Loucy (cell line): ENCODE results near the gene CXorf65.

Experiments
- H2AFZ ChIP-seq: fragments of 200-600 bp; sonication (generic); 2 replicates; pipeline ENCODE4 v1.6.0; 2016; ENCODE audit warnings: antibody characterized with exemption, mild to moderate bottlenecking, low read length, moderate library complexity
- H3F3A ChIP-seq: fragments of 200-600 bp; 2 replicates; pipeline ENCODE4 v1.6.0; 2016; ENCODE audit warnings: antibody characterized with exemption, low read depth, mild to moderate bottlenecking
- H3K27me3 ChIP-seq: fragments of 200-600 bp; sonication (generic); 2 replicates; pipeline ENCODE4 v1.6.1; 2014; ENCODE audit warnings: low read length, mild to moderate bottlenecking; ENCODE audit not compliant: insufficient read depth, poor library complexity, severe bottlenecking
- H3K36me3 ChIP-seq: fragments of 200-600 bp; sonication (generic); 2 replicates; pipeline ENCODE4 v1.6.1; 2016; ENCODE audit warnings: low read length; ENCODE audit not compliant: insufficient read depth
- H3K4me1 ChIP-seq: fragments of 200-600 bp; sonication (generic); 2 replicates; pipeline ENCODE4 v1.5.1; 2014; ENCODE audit warnings: low read length, mild to moderate bottlenecking; ENCODE audit not compliant: insufficient read depth, poor library complexity, severe bottlenecking
- H3K4me2 ChIP-seq: fragments of 200-600 bp; sonication (generic); 2 replicates; pipeline ENCODE4 v1.6.0; 2014; ENCODE audit warnings: antibody characterized with exemption, low read length, low read depth, mild to moderate bottlenecking; ENCODE audit not compliant: poor library complexity, severe bottlenecking
- H3K4me3 ChIP-seq: fragments of 200-600 bp; sonication (generic); 2 replicates; pipeline ENCODE4 v1.5.1; 2014; ENCODE audit warnings: low read length, mild to moderate bottlenecking, mixed read lengths; ENCODE audit not compliant: poor library complexity, severe bottlenecking
- H3K79me2 ChIP-seq: fragments of 200-600 bp; sonication (generic); 2 replicates; pipeline ENCODE4 v1.6.1; 2014; ENCODE audit warnings: low read length; ENCODE audit not compliant: insufficient read depth
- H3K9ac ChIP-seq: fragments of 200-600 bp; sonication (generic); 2 replicates; pipeline ENCODE4 v1.6.0; 2014; ENCODE audit warnings: mild to moderate bottlenecking, low read depth, low read length, moderate library complexity; ENCODE audit not compliant: poor library complexity, severe bottlenecking
- H3K9me2 ChIP-seq: fragments of 200-600 bp; sonication (generic); replicated peaks from 2 replicates; pipeline ENCODE4 v1.6.1; 2016; ENCODE audit warnings: low read depth, low read length, mixed read lengths
- H3K9me3 ChIP-seq: fragments of 200-600 bp; sonication (generic); 2 replicates; pipeline ENCODE4 v1.6.1; 2014; ENCODE audit warnings: mild to moderate bottlenecking, antibody characterized with exemption, low read length, low read depth; ENCODE audit not compliant: insufficient read depth
- H4K20me1 ChIP-seq: fragments of 200-600 bp; sonication (generic); 2 replicates; pipeline ENCODE4 v1.6.0; 2014; ENCODE audit warnings: antibody characterized with exemption, low read length, mild to moderate bottlenecking; ENCODE audit not compliant: insufficient read depth, poor library complexity, severe bottlenecking
- EZH2phosphoT487 ChIP-seq: fragments of 200-600 bp; IDR thresholded peaks from 2 replicates; pipeline ENCODE4 v1.6.1; 2018; ENCODE audit warnings: antibody characterized with exemption, mild to moderate bottlenecking, moderate library complexity, borderline replicate concordance
- TF ChIP-seq, protein P1 (sequence below): fragments of 200-600 bp; sonication (generic); conservative IDR thresholded peaks from 2 replicates; pipeline ENCODE4 v1.5.1; 2014; ENCODE audit warnings: mild to moderate bottlenecking, antibody characterized with exemption, low read length

Gene CXorf65

DNA sequence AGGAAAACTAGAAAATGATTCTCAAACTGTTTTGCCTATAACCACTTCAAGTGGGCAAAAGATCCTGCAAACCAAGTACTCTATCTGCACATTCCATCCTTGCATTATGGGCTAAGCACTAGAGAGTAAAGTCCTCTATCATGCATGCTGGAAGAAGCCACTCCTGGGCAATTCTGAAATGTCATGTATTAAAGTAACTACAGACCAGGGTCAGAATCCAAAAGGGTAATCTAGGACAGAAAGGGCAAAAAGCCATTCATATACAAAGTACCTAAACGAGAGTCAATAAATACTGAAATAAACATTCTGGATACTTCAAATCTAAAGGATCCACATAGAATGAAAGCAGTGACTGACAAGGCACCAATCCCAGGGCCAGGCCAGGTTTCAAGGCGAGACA, 39.5 kb downstream of the CXorf65 start:
- peaks cover 37% of the 10 kb centered on the region for H3K79me2 ChIP-seq
- peak overlapping the region; percentile 80 for H3K4me2 ChIP-seq
- H3K9me3 ChIP-seq: no peaks in the 10 kb centered on the region
- TF ChIP-seq, protein P1, sequence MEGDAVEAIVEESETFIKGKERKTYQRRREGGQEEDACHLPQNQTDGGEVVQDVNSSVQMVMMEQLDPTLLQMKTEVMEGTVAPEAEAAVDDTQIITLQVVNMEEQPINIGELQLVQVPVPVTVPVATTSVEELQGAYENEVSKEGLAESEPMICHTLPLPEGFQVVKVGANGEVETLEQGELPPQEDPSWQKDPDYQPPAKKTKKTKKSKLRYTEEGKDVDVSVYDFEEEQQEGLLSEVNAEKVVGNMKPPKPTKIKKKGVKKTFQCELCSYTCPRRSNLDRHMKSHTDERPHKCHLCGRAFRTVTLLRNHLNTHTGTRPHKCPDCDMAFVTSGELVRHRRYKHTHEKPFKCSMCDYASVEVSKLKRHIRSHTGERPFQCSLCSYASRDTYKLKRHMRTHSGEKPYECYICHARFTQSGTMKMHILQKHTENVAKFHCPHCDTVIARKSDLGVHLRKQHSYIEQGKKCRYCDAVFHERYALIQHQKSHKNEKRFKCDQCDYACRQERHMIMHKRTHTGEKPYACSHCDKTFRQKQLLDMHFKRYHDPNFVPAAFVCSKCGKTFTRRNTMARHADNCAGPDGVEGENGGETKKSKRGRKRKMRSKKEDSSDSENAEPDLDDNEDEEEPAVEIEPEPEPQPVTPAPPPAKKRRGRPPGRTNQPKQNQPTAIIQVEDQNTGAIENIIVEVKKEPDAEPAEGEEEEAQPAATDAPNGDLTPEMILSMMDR: no peak
- no peak for TF ChIP-seq EZH2phosphoT487
- H3K36me3 ChIP-seq: peaks cover under 1% of the 10 kb centered on the region; the same call in 1 of the 2 replicates
- H3K27me3 ChIP-seq: no peaks in the 10 kb centered on the region
- no peaks in the 10 kb centered on the region for H3F3A ChIP-seq
- peak overlapping the region; percentile 97 for H3K4me3 ChIP-seq
- H3K9ac ChIP-seq: peak overlapping the region; percentile 89
- H2AFZ ChIP-seq: no peak overlapping the region
- H3K4me1 ChIP-seq: peaks cover 17% of the 10 kb centered on the region
- peaks cover 12% of the 10 kb centered on the region for H4K20me1 ChIP-seq
- no peaks in the 10 kb centered on the region for H3K9me2 ChIP-seq

DNA sequence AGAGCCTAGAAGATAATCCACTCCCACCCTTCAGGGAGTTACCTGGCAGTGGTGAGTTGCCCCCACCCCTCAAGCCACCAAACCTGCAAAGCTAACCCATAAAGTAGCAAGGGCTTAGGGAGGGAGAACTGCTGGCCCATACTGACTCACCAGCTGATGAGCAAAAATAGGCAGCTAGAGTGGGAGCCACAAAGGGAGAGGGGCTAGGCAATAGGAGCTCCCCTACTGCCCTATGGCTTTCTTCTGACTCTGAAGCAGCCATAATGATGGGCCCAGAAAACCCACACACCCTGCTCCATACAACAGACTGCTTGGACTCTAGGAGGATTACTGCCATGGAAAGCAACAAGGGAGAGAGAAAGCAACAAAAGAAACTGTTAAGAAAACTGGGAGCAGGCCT, 46.4 kb downstream of the CXorf65 start:
- Histone ChIP-seq H2AFZ (no peak overlapping the region), H3K36me3 (peaks cover 10% of the 10 kb centered on the region; the same call in 1 of the 2 replicates), H3K4me2 (no peak overlapping the region), H3F3A (no peaks in the 10 kb centered on the region), H3K9ac (no peak overlapping the region), H3K4me1 (peaks cover 17% of the 10 kb centered on the region), H3K27me3 (no peaks in the 10 kb centered on the region), H3K9me3 (no peaks in the 10 kb centered on the region), H3K9me2 (no peaks in the 10 kb centered on the region), H3K79me2 (peaks cover 14% of the 10 kb centered on the region; the same call in 1 of the 2 replicates), H3K4me3 (no peak overlapping the region), H4K20me1 (peaks cover 6% of the 10 kb centered on the region)
- no peak for TF ChIP-seq EZH2phosphoT487

DNA sequence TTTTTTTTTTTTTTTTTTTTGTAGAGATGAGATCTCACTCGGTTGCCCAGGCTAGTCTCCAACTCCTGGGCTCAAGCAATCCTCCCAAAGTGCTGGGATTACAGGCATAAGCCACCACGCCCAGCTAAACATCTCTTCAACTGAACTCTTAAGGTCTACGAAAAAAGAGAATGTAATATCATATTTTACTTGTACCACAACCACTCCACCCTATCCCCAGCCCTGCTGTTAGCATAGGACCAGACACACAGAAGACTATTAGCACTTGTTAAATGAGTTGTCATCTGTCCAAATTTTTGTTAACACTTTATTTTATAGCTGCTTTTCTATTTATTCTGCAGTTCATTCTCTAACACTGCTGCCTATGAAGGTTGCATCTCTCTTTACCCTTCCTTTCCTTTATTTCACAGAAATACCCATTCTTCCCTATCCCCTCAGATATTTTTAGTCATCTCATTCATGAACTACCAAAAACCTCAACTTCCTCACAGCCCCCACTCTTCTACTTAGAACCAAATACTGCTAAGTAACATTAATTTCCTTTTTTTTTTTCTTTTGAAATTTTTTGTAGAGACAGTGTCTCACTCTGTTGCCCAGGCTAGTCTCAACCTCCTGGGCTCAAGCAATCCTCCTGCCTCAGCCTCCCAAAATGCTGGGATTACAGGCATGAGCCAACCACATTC, 48.6 kb downstream of the CXorf65 start:
- H3K9me3 ChIP-seq: no peaks in the 10 kb centered on the region
- peaks cover 10% of the 10 kb centered on the region; the same call in 1 of the 2 replicates for H3K36me3 ChIP-seq
- H3K9me2 ChIP-seq: no peaks in the 10 kb centered on the region
- H3K79me2 ChIP-seq: no peaks in the 10 kb centered on the region
- no peak overlapping the region for H3K9ac ChIP-seq
- H3K4me2 ChIP-seq: no peak overlapping the region
- no peaks in the 10 kb centered on the region for H4K20me1 ChIP-seq
- TF ChIP-seq EZH2phosphoT487: no peak
- TF ChIP-seq, protein P1: no peak
- no peaks in the 10 kb centered on the region for H3F3A ChIP-seq
- H2AFZ ChIP-seq: no peak overlapping the region
- no peaks in the 10 kb centered on the region for H3K27me3 ChIP-seq
- H3K4me3 ChIP-seq: no peak overlapping the region
- peaks cover 9% of the 10 kb centered on the region for H3K4me1 ChIP-seq

DNA sequence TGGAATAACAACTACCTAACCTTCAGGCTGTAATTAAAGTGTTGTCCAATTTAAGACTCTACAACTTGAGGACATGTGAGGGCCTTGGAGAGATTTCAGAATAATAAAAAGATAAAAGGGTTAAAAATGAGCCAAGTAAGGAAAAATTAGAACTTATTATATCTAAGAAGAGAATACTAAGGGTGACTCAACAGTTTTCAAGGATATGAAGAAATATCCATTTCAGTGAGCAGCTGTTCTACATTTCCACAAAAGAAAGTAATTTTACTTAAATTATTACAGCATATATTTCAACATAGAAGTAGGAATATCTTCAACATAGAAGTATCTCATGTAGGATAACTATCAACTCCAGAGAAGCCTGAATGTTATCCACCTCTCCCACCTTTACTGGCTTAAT, 49.7 kb downstream of the CXorf65 start:
- Histone ChIP-seq H3K4me1 (peaks cover 9% of the 10 kb centered on the region), H3K79me2 (no peaks in the 10 kb centered on the region), H2AFZ (no peak overlapping the region), H3K9ac (no peak overlapping the region), H3F3A (no peaks in the 10 kb centered on the region), H3K4me3 (no peak overlapping the region), H3K9me3 (no peaks in the 10 kb centered on the region), H3K4me2 (no peak overlapping the region), H4K20me1 (no peaks in the 10 kb centered on the region), H3K9me2 (no peaks in the 10 kb centered on the region), H3K36me3 (peaks cover 7% of the 10 kb centered on the region; the same call in 1 of the 2 replicates), H3K27me3 (no peaks in the 10 kb centered on the region)
- no peak for TF ChIP-seq EZH2phosphoT487
- TF ChIP-seq, protein P1: no peak
